H54 (cell line): ENCODE results near the gene CADPS2.

Experiments
- DNase-seq: peaks from one replicate; pipeline ENCODE4 v3.0.0; 2011; ENCODE audit warnings: low spot score, mixed read lengths; ENCODE audit not compliant: insufficient read length
- FAIRE-seq: peaks from 3 replicates; lab custom pipeline; 2011; peaks lifted over from hg19 to GRCh38; lab: Jason Lieb, UNC
- POLR2A ChIP-seq: IDR thresholded peaks from 2 replicates; pipeline ENCODE4 v1.6.1; 2011; ENCODE audit warnings: low read depth, mild to moderate bottlenecking, low read length

Gene CADPS2

GRCh38 chr7:122726881-122727280 lies 159.4 kb downstream of the CADPS2 start:
- no peak for TF ChIP-seq POLR2A
- FAIRE-seq (no peak), DNase-seq (no peak)

- no peak for TF ChIP-seq POLR2A
- DNase-seq (no peak), FAIRE-seq (no peak)
These were observed 161.9 kb downstream of the CADPS2 start for GRCh38 chr7:122724366-122724765.

- DNase-seq (no peak), FAIRE-seq (no peak)
- TF ChIP-seq POLR2A: no peak
These were observed 167.2 kb downstream of the CADPS2 start for GRCh38 chr7:122719010-122719578.

- FAIRE-seq (no peak), DNase-seq (no peak)
- no peak for TF ChIP-seq POLR2A
These were observed 168.7 kb downstream of the CADPS2 start for GRCh38 chr7:122717356-122718089.

GRCh38 chr7:122715183-122715582 lies 171.1 kb downstream of the CADPS2 start:
- TF ChIP-seq POLR2A: no peak
- no peak for FAIRE-seq
- DNase-seq: no peak

- DNase-seq (no peak), FAIRE-seq (no peak)
- no peak for TF ChIP-seq POLR2A
These were observed 175.3 kb downstream of the CADPS2 start for GRCh38 chr7:122710916-122711315.

- DNase-seq: no peak
- no peak for TF ChIP-seq POLR2A
- FAIRE-seq: no peak
These were observed 176.2 kb downstream of the CADPS2 start for GRCh38 chr7:122709930-122710646.

- TF ChIP-seq POLR2A: no peak
- FAIRE-seq: no peak
These were observed 179.4 kb downstream of the CADPS2 start for GRCh38 chr7:122706836-122707235.

GRCh38 chr7:122702872-122703510 lies 183.3 kb downstream of the CADPS2 start, which contains the start of gene RNF148:
TSS of gene RNF148 (minus strand) at chr7:122702922. CDS start at chr7:122702750, 172 bp downstream.
- FAIRE-seq (no peak), DNase-seq (no peak)
- TF ChIP-seq POLR2A: no peak

More at GRCh38 chr7:122706836-122707235, 179.4 kb downstream of the CADPS2 start:
- no peak for DNase-seq

- FAIRE-seq: no peak
These were observed 187.2 kb downstream of the CADPS2 start, which contains the start of gene RNF133 for GRCh38 chr7:122699017-122699416. TSS of gene RNF133 (minus strand) at chr7:122699117. CDS start at chr7:122698918, 199 bp downstream.

GRCh38 chr7:122695816-122696215 lies 190.4 kb downstream of the CADPS2 start:
- DNase-seq (no peak), FAIRE-seq (no peak)
- TF ChIP-seq POLR2A: no peak

More at GRCh38 chr7:122699017-122699416, 187.2 kb downstream of the CADPS2 start, which contains the start of gene RNF133:
- DNase-seq: no peak
- TF ChIP-seq POLR2A: no peak

GRCh38 chr7:122694697-122695096 lies 191.6 kb downstream of the CADPS2 start:
- no peak for DNase-seq

GRCh38 chr7:122692769-122693309 lies 193.4 kb downstream of the CADPS2 start:
- no peak for TF ChIP-seq POLR2A
- no peak for FAIRE-seq
- DNase-seq: no peak

More at GRCh38 chr7:122694697-122695096, 191.6 kb downstream of the CADPS2 start:
- no peak for TF ChIP-seq POLR2A
- no peak for FAIRE-seq
